ENCODE measurements around the gene DLEC1. TPM values are rescaled to one million over a fixed set of nuclear protein-coding genes. Genes with fewer than 3 reads are reported as not detected.

Gene DLEC1
- total RNA-seq, 1 donor from 2014 or later, result 0.54 TPM

- Histone ChIP-seq H3K9me3 (ENCODE audit: insufficient read depth, low read depth, low read length) (no peaks in the 10 kb centered on the region), H3K27ac (ENCODE audit: low read depth, low read length) (no peak overlapping the region), H2AFZ (ENCODE audit: low read depth, low read length) (no peak overlapping the region), H3K4me3 (ENCODE audit: insufficient read depth, low read depth, low read length) (no peak overlapping the region), H3K4me1 (ENCODE audit: insufficient read depth, low read length) (peaks cover 18% of the 10 kb centered on the region), H4K20me1 (ENCODE audit: insufficient read depth, low read length) (peaks cover 7% of the 10 kb centered on the region), H3K9ac (ENCODE audit: low read length) (no peak overlapping the region), H3K4me2 (ENCODE audit: low read length) (no peak overlapping the region), H3K36me3 (ENCODE audit: insufficient read depth, low read length) (no peaks in the 10 kb centered on the region), H3K27me3 (ENCODE audit: insufficient read depth, low read length) (no peaks in the 10 kb centered on the region), H3K79me2 (ENCODE audit: insufficient read depth, low read length) (peaks cover 25% of the 10 kb centered on the region)
- DNase-seq (ENCODE audit: low read depth), result no peak
- FAIRE-seq, result no peak
- TF ChIP-seq CTCF (IDR thresholded peaks at IDR 0.05; ENCODE audit: insufficient read depth, low read depth, low read length) (no peak), EZH2 (IDR thresholded peaks at IDR 0.05; ENCODE audit: insufficient read depth, low read length) (no peak)
- Mint-ChIP-seq H3K36me3 (ENCODE audit: low read depth, unreplicated experiment) (peaks cover 18% of the 10 kb centered on the region), H3K27ac (ENCODE audit: unreplicated experiment) (no peak overlapping the region), H3K9me3 (ENCODE audit: unreplicated experiment) (peaks cover 3% of the 10 kb centered on the region), H3K4me1 (ENCODE audit: low read depth, unreplicated experiment) (peaks cover 19% of the 10 kb centered on the region), H3K4me3 (ENCODE audit: unreplicated experiment) (no peak overlapping the region), H3K27me3 (ENCODE audit: low read depth, unreplicated experiment) (no peaks in the 10 kb centered on the region)
These were observed 102.4 kb downstream of the DLEC1 start for GRCh38 chr3:38141173-38141951.

GRCh38 chr3:38141952-38142273 lies 102.9 kb downstream of the DLEC1 start:
- H3K27ac ChIP-seq (ENCODE audit: low read depth, low read length), result no peak overlapping the region
- no peak for TF ChIP-seq EZH2 (IDR thresholded peaks at IDR 0.05; ENCODE audit: insufficient read depth, low read length)
- TF ChIP-seq CTCF (IDR thresholded peaks at IDR 0.05; ENCODE audit: insufficient read depth, low read depth, low read length), result no peak
- no peaks in the 10 kb centered on the region for H3K36me3 ChIP-seq (ENCODE audit: insufficient read depth, low read length)
- FAIRE-seq (no peak), DNase-seq (ENCODE audit: low read depth) (no peak)
- peaks cover 18% of the 10 kb centered on the region for H3K4me1 ChIP-seq (ENCODE audit: insufficient read depth, low read length)
- no peak overlapping the region for H3K4me3 Mint-ChIP-seq (ENCODE audit: unreplicated experiment)
- peaks cover 18% of the 10 kb centered on the region for H3K36me3 Mint-ChIP-seq (ENCODE audit: low read depth, unreplicated experiment)
- no peaks in the 10 kb centered on the region for H3K9me3 ChIP-seq (ENCODE audit: insufficient read depth, low read depth, low read length)
- H3K27me3 Mint-ChIP-seq (ENCODE audit: low read depth, unreplicated experiment), result no peaks in the 10 kb centered on the region
- H3K27ac Mint-ChIP-seq (ENCODE audit: unreplicated experiment), result no peak overlapping the region
- H3K9me3 Mint-ChIP-seq (ENCODE audit: unreplicated experiment), result peaks cover 3% of the 10 kb centered on the region
- no peak overlapping the region for H3K4me2 ChIP-seq (ENCODE audit: low read length)
- no peak overlapping the region for H2AFZ ChIP-seq (ENCODE audit: low read depth, low read length)
- peaks cover 20% of the 10 kb centered on the region for H3K79me2 ChIP-seq (ENCODE audit: insufficient read depth, low read length)
- H3K4me3 ChIP-seq (ENCODE audit: insufficient read depth, low read depth, low read length), result no peak overlapping the region
- no peak overlapping the region for H3K9ac ChIP-seq (ENCODE audit: low read length)
- H3K27me3 ChIP-seq (ENCODE audit: insufficient read depth, low read length), result no peaks in the 10 kb centered on the region
- H4K20me1 ChIP-seq (ENCODE audit: insufficient read depth, low read length), result peaks cover 6% of the 10 kb centered on the region
- peaks cover 19% of the 10 kb centered on the region for H3K4me1 Mint-ChIP-seq (ENCODE audit: low read depth, unreplicated experiment)

DNA sequence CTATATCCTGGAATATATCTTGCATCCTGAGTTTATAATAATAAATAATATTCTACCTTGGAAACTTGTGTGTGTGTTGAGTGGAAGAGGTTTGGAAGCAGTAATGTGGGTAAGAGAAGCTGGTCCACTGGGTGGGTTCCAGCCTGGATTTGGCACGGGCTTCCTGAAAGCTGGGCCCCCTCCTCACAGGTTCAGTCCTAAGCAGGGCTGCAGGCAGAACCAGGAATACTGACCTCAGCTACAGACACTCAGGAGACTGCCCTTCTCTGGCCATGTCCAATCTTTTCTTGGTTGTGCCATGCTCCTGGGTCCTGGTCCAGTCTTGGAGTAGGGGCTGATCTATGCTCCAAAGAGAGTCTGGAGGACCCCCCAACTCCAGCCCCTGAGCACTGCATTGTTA lies 104.0 kb downstream of the DLEC1 start:
- H4K20me1 ChIP-seq (ENCODE audit: insufficient read depth, low read length), result peaks cover 6% of the 10 kb centered on the region
- no peak overlapping the region for H3K27ac Mint-ChIP-seq (ENCODE audit: unreplicated experiment)
- TF ChIP-seq EZH2 (IDR thresholded peaks at IDR 0.05; ENCODE audit: insufficient read depth, low read length), result no peak
- TF ChIP-seq CTCF (IDR thresholded peaks at IDR 0.05; ENCODE audit: insufficient read depth, low read depth, low read length), result no peak
- no peaks in the 10 kb centered on the region for H3K36me3 ChIP-seq (ENCODE audit: insufficient read depth, low read length)
- peaks cover 14% of the 10 kb centered on the region for H3K4me1 ChIP-seq (ENCODE audit: insufficient read depth, low read length)
- no peak overlapping the region for H3K4me2 ChIP-seq (ENCODE audit: low read length)
- no peak overlapping the region for H3K4me3 Mint-ChIP-seq (ENCODE audit: unreplicated experiment)
- peaks cover 18% of the 10 kb centered on the region for H3K36me3 Mint-ChIP-seq (ENCODE audit: low read depth, unreplicated experiment)
- FAIRE-seq (no peak), DNase-seq (ENCODE audit: low read depth) (no peak)
- H3K27me3 ChIP-seq (ENCODE audit: insufficient read depth, low read length), result no peaks in the 10 kb centered on the region
- H3K79me2 ChIP-seq (ENCODE audit: insufficient read depth, low read length), result peaks cover 19% of the 10 kb centered on the region
- H3K9me3 Mint-ChIP-seq (ENCODE audit: unreplicated experiment), result peaks cover 3% of the 10 kb centered on the region
- no peak overlapping the region for H3K4me3 ChIP-seq (ENCODE audit: insufficient read depth, low read depth, low read length)
- no peak overlapping the region for H2AFZ ChIP-seq (ENCODE audit: low read depth, low read length)
- H3K4me1 Mint-ChIP-seq (ENCODE audit: low read depth, unreplicated experiment), result peaks cover 19% of the 10 kb centered on the region
- no peak overlapping the region for H3K9ac ChIP-seq (ENCODE audit: low read length)
- no peak overlapping the region for H3K27ac ChIP-seq (ENCODE audit: low read depth, low read length)
- H3K9me3 ChIP-seq (ENCODE audit: insufficient read depth, low read depth, low read length), result no peaks in the 10 kb centered on the region
- no peaks in the 10 kb centered on the region for H3K27me3 Mint-ChIP-seq (ENCODE audit: low read depth, unreplicated experiment)
